H9 (cell line): ENCODE results near the gene PHC3. TPM values are rescaled to one million over a fixed set of nuclear protein-coding genes. Genes with fewer than 3 reads are reported as not detected.

Experiments used
- DNase-seq: peaks from one replicate; pipeline ENCODE4 v3.0.0-alpha.2; 2017
- H2AFZ ChIP-seq: one replicate; pipeline ENCODE4 v1.6.1; 2013; ENCODE audit warnings: mild to moderate bottlenecking, low read length, control low read depth, moderate library complexity
- H2AK5ac ChIP-seq: 2 replicates; pipeline ENCODE4 v1.6.1; 2013; ENCODE audit warnings: low read length, control low read depth, mixed read lengths; ENCODE audit not compliant: insufficient read length
- H2BK120ac ChIP-seq: one replicate; pipeline ENCODE4 v1.6.1; 2013; ENCODE audit warnings: low read depth, mild to moderate bottlenecking, low read length, control low read depth, inconsistent platforms; ENCODE audit not compliant: poor library complexity, severe bottlenecking
- H2BK12ac ChIP-seq: 2 replicates; pipeline ENCODE4 v1.6.1; 2013; ENCODE audit warnings: low read length, control low read depth, mixed read lengths, low read depth; ENCODE audit not compliant: insufficient read length
- H2BK15ac ChIP-seq: 2 replicates; pipeline ENCODE4 v1.6.1; 2013; ENCODE audit warnings: low read depth, low read length, control low read depth
- H2BK20ac ChIP-seq: one replicate; pipeline ENCODE4 v1.6.1; 2013; ENCODE audit warnings: low read depth, mild to moderate bottlenecking, low read length, control low read depth, inconsistent platforms; ENCODE audit not compliant: poor library complexity, severe bottlenecking
- H2BK5ac ChIP-seq: 2 replicates; pipeline ENCODE4 v1.6.1; 2013; ENCODE audit warnings: low read length, control low read depth, mixed read lengths; ENCODE audit not compliant: insufficient read length
- H3K14ac ChIP-seq: 2 replicates; pipeline ENCODE4 v1.6.1; 2013; ENCODE audit warnings: low read length, control low read depth; ENCODE audit not compliant: insufficient read depth
- H3K18ac ChIP-seq: 2 replicates; pipeline ENCODE4 v1.6.1; 2013; ENCODE audit warnings: low read depth, mild to moderate bottlenecking, mixed read lengths, low read length, control low read depth; ENCODE audit not compliant: insufficient read length
- H3K23ac ChIP-seq: 2 replicates; pipeline ENCODE4 v1.6.1; 2013; ENCODE audit warnings: low read length, control low read depth, mixed read lengths, low read depth; ENCODE audit not compliant: insufficient read length
- H3K23me2 ChIP-seq: 2 replicates; pipeline ENCODE4 v1.6.1; 2013; ENCODE audit warnings: low read depth, mild to moderate bottlenecking, mixed read lengths, low read length, control low read depth; ENCODE audit not compliant: insufficient read length, poor library complexity, severe bottlenecking
- H3K27ac ChIP-seq: 2 replicates; pipeline ENCODE4 v1.5.1; 2013; ENCODE audit warnings: low read length, control low read depth, mixed read lengths, low read depth; ENCODE audit not compliant: insufficient read length
- H3K27me3 ChIP-seq: 2 replicates; pipeline ENCODE4 v1.6.1; 2013; ENCODE audit warnings: low read length, control low read depth, inconsistent platforms; ENCODE audit not compliant: insufficient read depth
- H3K4ac ChIP-seq: 2 replicates; pipeline ENCODE4 v1.6.1; 2013; ENCODE audit warnings: low read depth, mild to moderate bottlenecking, control low read depth, inconsistent platforms, low read length, moderate library complexity
- H3K4me1 ChIP-seq: 2 replicates; pipeline ENCODE4 v1.6.1; 2013; ENCODE audit warnings: low read length, control low read depth, inconsistent platforms; ENCODE audit not compliant: insufficient read depth
- H3K4me2 ChIP-seq: 2 replicates; pipeline ENCODE4 v1.6.1; 2013; ENCODE audit warnings: low read length, control low read depth, mixed read lengths; ENCODE audit not compliant: insufficient read length, insufficient read depth
- H3K56ac ChIP-seq: 2 replicates; pipeline ENCODE4 v1.6.1; 2013; ENCODE audit warnings: low read depth, mild to moderate bottlenecking, mixed read lengths, low read length, control low read depth; ENCODE audit not compliant: insufficient read length
- H3K79me1 ChIP-seq: 2 replicates; pipeline ENCODE4 v1.6.1; 2013; ENCODE audit warnings: low read depth, mild to moderate bottlenecking, moderate library complexity, low read length, control low read depth, inconsistent platforms; ENCODE audit not compliant: insufficient read depth, poor library complexity, severe bottlenecking
- H3K79me2 ChIP-seq: 2 replicates; pipeline ENCODE4 v1.6.1; 2013; ENCODE audit warnings: low read length, control low read depth, inconsistent platforms; ENCODE audit not compliant: insufficient read depth
- H3K9ac ChIP-seq: 2 replicates; pipeline ENCODE4 v1.6.1; 2013; ENCODE audit warnings: low read length, control low read depth, mixed read lengths; ENCODE audit not compliant: insufficient read length; ENCODE audit errors: extremely low read depth
- H3K9me3 ChIP-seq: one replicate; pipeline ENCODE4 v1.6.1; 2013; ENCODE audit warnings: low read depth, low read length, inconsistent platforms; ENCODE audit not compliant: control insufficient read depth
- H3T11ph ChIP-seq: one replicate; pipeline ENCODE4 v1.6.1; 2013; ENCODE audit warnings: mild to moderate bottlenecking, low read length, control low read depth, inconsistent platforms
- H4K20me1 ChIP-seq: one replicate; pipeline ENCODE4 v1.6.1; 2013; ENCODE audit not compliant: control insufficient read depth, insufficient read length, insufficient read depth
- H4K5ac ChIP-seq: 2 replicates; pipeline ENCODE4 v1.6.1; 2013; ENCODE audit warnings: low read depth, mild to moderate bottlenecking, mixed read lengths, low read length, control low read depth; ENCODE audit not compliant: insufficient read length
- H4K8ac ChIP-seq: replicated peaks from 2 replicates; pipeline ENCODE4 v1.6.1; 2013; ENCODE audit warnings: low read length, control low read depth, mixed read lengths, low read depth; ENCODE audit not compliant: insufficient read length
- H4K91ac ChIP-seq: 2 replicates; pipeline ENCODE4 v1.6.1; 2013; ENCODE audit warnings: low read depth, mild to moderate bottlenecking, moderate library complexity, mixed read lengths, low read length, control low read depth; ENCODE audit not compliant: insufficient read length
- H3K27ac Mint-ChIP-seq, 3 experiments: 2 replicates in 2 of 3; 3 replicates in 1 of 3; pipeline ENCODE4 v1.8.0; 2020 to 2021; ENCODE audit warnings: mixed read lengths in 3 of 3, mild to moderate bottlenecking in 1 of 3, moderate library complexity in 1 of 3
- H3K27me3 Mint-ChIP-seq: 2 replicates; pipeline ENCODE4 v1.8.0; 2021; ENCODE audit warnings: low read depth, mild to moderate bottlenecking, moderate library complexity, mixed read lengths
- H3K36me3 Mint-ChIP-seq, 3 experiments: 2 replicates in 2 of 3; 3 replicates in 1 of 3; pipeline ENCODE4 v1.8.0; 2020 to 2021; ENCODE audit warnings: low read depth in 3 of 3, mixed read lengths in 3 of 3; ENCODE audit not compliant: insufficient read depth in 1 of 3
- H3K4me1 Mint-ChIP-seq, 2 experiments: 2 replicates each; pipeline ENCODE4 v1.8.0; 2020; ENCODE audit warnings: mixed read lengths in 2 of 2
- H3K4me3 Mint-ChIP-seq, 2 experiments: 2 replicates in 1 of 2; 3 replicates in 1 of 2; pipeline ENCODE4 v1.8.0; 2020 to 2021; ENCODE audit warnings: mild to moderate bottlenecking in 2 of 2, mixed read lengths in 2 of 2, moderate library complexity in 1 of 2
- H3K9me3 Mint-ChIP-seq, 2 experiments: 2 replicates in 1 of 2; 3 replicates in 1 of 2; pipeline ENCODE4 v1.8.0; 2020; ENCODE audit warnings: mild to moderate bottlenecking in 2 of 2, mixed read lengths in 2 of 2, moderate library complexity in 1 of 2
- CTCF ChIP-seq: fragments of 200-600 bp; sonication (generic); conservative IDR thresholded peaks from 3 replicates; pipeline ENCODE4 v1.8.0; 2021; ENCODE audit warnings: antibody characterized with exemption, mild to moderate bottlenecking
- WGBS: extraction: QIAGEN DNeasy Blood & Tissue Kit; methylation state at CpG from one replicate; pipeline ENCODE4 v1.1.7; 2013; ENCODE audit warnings: missing lambda C conversion rate, low lambda C conversion rate, mixed read lengths; ENCODE audit not compliant: insufficient read length; ENCODE audit errors: extremely low coverage; 5-methylcytosine and 5-hydroxymethylcytosine counted together
- total RNA-seq: library from RNA; stranded (reverse); gene quantifications from 2 replicates; pipeline ENCODE4 v1.2.1, GENCODE V29; 2021

The PHC3 gene
- total RNA-seq, 1 experiment from 2014 or later: 26.4 TPM

- H3K27me3 Mint-ChIP-seq: no peaks in the 10 kb centered on the region
- H3K36me3 Mint-ChIP-seq: peaks cover 0 to 1% (median 0%) of the 10 kb centered on the region in 3 experiments; a peak in 1 of 7 replicates
- H3K79me1 ChIP-seq: no peaks in the 10 kb centered on the region
- H4K5ac ChIP-seq: no peak overlapping the region
- H4K8ac ChIP-seq: no peak overlapping the region
- no peak overlapping the region for H3K18ac ChIP-seq
- no peak for DNase-seq
- H3K4ac ChIP-seq: no peak overlapping the region
- peaks cover 1 to 5% of the 10 kb centered on the region in 2 experiments; a peak in 3 of 5 replicates for H3K9me3 Mint-ChIP-seq
- no CpG with 5 or more reads among the region's 2 CpGs for WGBS
- no peak overlapping the region for H2BK15ac ChIP-seq
- H3K4me1 Mint-ChIP-seq: peaks cover 9 to 10% of the 10 kb centered on the region in 2 experiments
- no peaks in the 10 kb centered on the region for H3K4me1 ChIP-seq
- H2BK5ac ChIP-seq: no peak overlapping the region
- H2AFZ ChIP-seq: no peak overlapping the region
- H3K9me3 ChIP-seq: no peaks in the 10 kb centered on the region
- no peaks in the 10 kb centered on the region for H4K20me1 ChIP-seq
- no peak for TF ChIP-seq CTCF
- no peak overlapping the region for H3K56ac ChIP-seq
- no peak overlapping the region for H3K4me3 Mint-ChIP-seq
- no peak overlapping the region for H3K9ac ChIP-seq
- H3K27ac ChIP-seq: no peak overlapping the region
- H3K4me2 ChIP-seq: no peak overlapping the region
- no peak overlapping the region for H3K27ac Mint-ChIP-seq
- H3T11ph ChIP-seq: no peak overlapping the region
- H3K14ac ChIP-seq: no peak overlapping the region
- no peak overlapping the region for H2BK20ac ChIP-seq
- H3K27me3 ChIP-seq: no peaks in the 10 kb centered on the region
- H2BK12ac ChIP-seq: no peak overlapping the region
- H3K23me2 ChIP-seq: no peaks in the 10 kb centered on the region
- H2BK120ac ChIP-seq: no peak overlapping the region
- H2AK5ac ChIP-seq: no peak overlapping the region
- H3K23ac ChIP-seq: no peak overlapping the region
- H3K79me2 ChIP-seq: no peaks in the 10 kb centered on the region
- no peak overlapping the region for H4K91ac ChIP-seq
These were observed 23.8 kb upstream of the PHC3 start for GRCh38 chr3:170205302-170205701.
